Astrocyte (in vitro differentiated cells and primary cell): ENCODE data around the gene ATXN10. TPM values are rescaled to one million over a fixed set of nuclear protein-coding genes. Genes with fewer than 3 reads are reported as not detected.

Experiments
- DNase-seq: peaks from one replicate; pipeline ENCODE4 v3.0.0-alpha.2; 2010; ENCODE audit warnings: low read depth
- FAIRE-seq: peaks from 2 replicates; lab custom pipeline; 2011; peaks lifted over from hg19 to GRCh38; lab: Jason Lieb, UNC
- H2AFZ ChIP-seq: 2 replicates; pipeline ENCODE4 v1.6.0; 2012; ENCODE audit warnings: low read depth, low read length, inconsistent platforms
- H3K27ac ChIP-seq: 2 replicates; pipeline ENCODE4 v1.5.1; 2011; ENCODE audit warnings: low read depth, low read length, inconsistent platforms
- H3K27me3 ChIP-seq: 2 replicates; pipeline ENCODE4 v1.6.0; 2011; ENCODE audit warnings: low read length, inconsistent platforms; ENCODE audit not compliant: insufficient read depth
- H3K36me3 ChIP-seq: 2 replicates; pipeline ENCODE4 v1.5.1; 2011; ENCODE audit warnings: low read length, inconsistent platforms; ENCODE audit not compliant: insufficient read depth
- H3K4me1 ChIP-seq: 2 replicates; pipeline ENCODE4 v1.5.1; 2011; ENCODE audit warnings: low read length, inconsistent platforms; ENCODE audit not compliant: insufficient read depth
- H3K4me2 ChIP-seq: 2 replicates; pipeline ENCODE4 v1.6.0; 2012; ENCODE audit warnings: low read length, inconsistent platforms
- H3K4me3 ChIP-seq: 2 replicates; pipeline ENCODE4 v1.5.1; 2011; ENCODE audit warnings: low read depth, mild to moderate bottlenecking, low read length, inconsistent platforms; ENCODE audit not compliant: insufficient read depth
- H3K79me2 ChIP-seq: 2 replicates; pipeline ENCODE4 v1.6.0; 2012; ENCODE audit warnings: mild to moderate bottlenecking, low read length, inconsistent platforms; ENCODE audit not compliant: insufficient read depth
- H3K9ac ChIP-seq: 2 replicates; pipeline ENCODE4 v1.6.0; 2012; ENCODE audit warnings: mild to moderate bottlenecking, low read length, inconsistent platforms
- H3K9me3 ChIP-seq: 2 replicates; pipeline ENCODE4 v1.5.1; 2012; ENCODE audit warnings: low read depth, mild to moderate bottlenecking, low read length, inconsistent platforms; ENCODE audit not compliant: insufficient read depth
- H4K20me1 ChIP-seq: 2 replicates; pipeline ENCODE4 v1.6.0; 2012; ENCODE audit warnings: low read length, inconsistent platforms; ENCODE audit not compliant: insufficient read depth
- H3K27ac Mint-ChIP-seq: one replicate; pipeline ENCODE4 v1.8.0; 2021; ENCODE audit warnings: mild to moderate bottlenecking, mixed read lengths; ENCODE audit not compliant: unreplicated experiment
- H3K27me3 Mint-ChIP-seq: one replicate; pipeline ENCODE4 v1.8.0; 2021; ENCODE audit warnings: low read depth, mixed read lengths; ENCODE audit not compliant: unreplicated experiment
- H3K36me3 Mint-ChIP-seq: one replicate; pipeline ENCODE4 v1.8.0; 2021; ENCODE audit warnings: low read depth, mixed read lengths; ENCODE audit not compliant: unreplicated experiment
- H3K4me1 Mint-ChIP-seq: one replicate; pipeline ENCODE4 v1.8.0; 2021; ENCODE audit warnings: low read depth, mixed read lengths; ENCODE audit not compliant: unreplicated experiment
- H3K4me3 Mint-ChIP-seq: one replicate; pipeline ENCODE4 v1.8.0; 2021; ENCODE audit warnings: mild to moderate bottlenecking, moderate library complexity, mixed read lengths; ENCODE audit not compliant: unreplicated experiment
- H3K9me3 Mint-ChIP-seq: one replicate; pipeline ENCODE4 v1.8.0; 2021; ENCODE audit warnings: mild to moderate bottlenecking, mixed read lengths; ENCODE audit not compliant: unreplicated experiment
- CTCF ChIP-seq: IDR thresholded peaks from 2 replicates; pipeline ENCODE4 v1.5.1; 2011; ENCODE audit warnings: low read depth, mild to moderate bottlenecking, inconsistent platforms, low read length, moderate library complexity; ENCODE audit not compliant: insufficient read depth
- EZH2 ChIP-seq: IDR thresholded peaks from 2 replicates; pipeline ENCODE4 v1.6.1; 2012; ENCODE audit warnings: mild to moderate bottlenecking, low read length, inconsistent platforms; ENCODE audit not compliant: insufficient read depth
- total RNA-seq: library from RNA; stranded (reverse); gene quantifications from 2 replicates; pipeline ENCODE4 v1.2.1, GENCODE V29; 2021

The ATXN10 gene
- total RNA-seq, 1 donor from 2014 or later, result 195 TPM

GRCh38 chr22:45860201-45860600 is 188.6 kb downstream of the ATXN10 start:
- H2AFZ ChIP-seq, result no peak overlapping the region
- H3K4me3 ChIP-seq, result no peak overlapping the region
- peaks cover 10% of the 10 kb centered on the region for H3K27me3 Mint-ChIP-seq
- DNase-seq (no peak), FAIRE-seq (no peak)
- H3K4me3 Mint-ChIP-seq, result no peak overlapping the region
- peaks cover 26% of the 10 kb centered on the region for H3K36me3 Mint-ChIP-seq
- peak overlapping the region; percentile 7 for H3K27ac Mint-ChIP-seq
- H3K27ac ChIP-seq, result no peak overlapping the region
- TF ChIP-seq CTCF (no peak), EZH2 (no peak)
- H3K36me3 ChIP-seq, result peaks cover 3% of the 10 kb centered on the region
- H3K4me1 ChIP-seq, result peaks cover 20% of the 10 kb centered on the region
- H4K20me1 ChIP-seq, result peaks cover 9% of the 10 kb centered on the region
- H3K4me2 ChIP-seq, result no peak overlapping the region
- H3K79me2 ChIP-seq, result no peaks in the 10 kb centered on the region
- no peaks in the 10 kb centered on the region for H3K9me3 ChIP-seq
- no peaks in the 10 kb centered on the region for H3K27me3 ChIP-seq
- peaks cover 7% of the 10 kb centered on the region for H3K4me1 Mint-ChIP-seq
- no peaks in the 10 kb centered on the region for H3K9me3 Mint-ChIP-seq
- H3K9ac ChIP-seq, result no peak overlapping the region

- H3K4me1 Mint-ChIP-seq, result peaks cover 7% of the 10 kb centered on the region
- Histone ChIP-seq H3K9me3 (no peaks in the 10 kb centered on the region), H3K4me1 (peaks cover 20% of the 10 kb centered on the region), H3K9ac (no peak overlapping the region), H3K4me3 (no peak overlapping the region), H3K79me2 (no peaks in the 10 kb centered on the region), H3K27me3 (no peaks in the 10 kb centered on the region), H2AFZ (no peak overlapping the region), H3K36me3 (no peaks in the 10 kb centered on the region), H3K4me2 (no peak overlapping the region), H4K20me1 (peaks cover 12% of the 10 kb centered on the region), H3K27ac (no peak overlapping the region)
- no peak for FAIRE-seq
- H3K27ac Mint-ChIP-seq, result no peak overlapping the region
- TF ChIP-seq CTCF (no peak), EZH2 (no peak)
- H3K4me3 Mint-ChIP-seq, result no peak overlapping the region
- DNase-seq, result no peak
- peaks cover 21% of the 10 kb centered on the region for H3K36me3 Mint-ChIP-seq
- no peaks in the 10 kb centered on the region for H3K9me3 Mint-ChIP-seq
- H3K27me3 Mint-ChIP-seq, result peaks cover 18% of the 10 kb centered on the region
Observed at GRCh38 chr22:45861259-45861658, 189.6 kb downstream of the ATXN10 start.

GRCh38 chr22:45863981-45864751 is 192.5 kb downstream of the ATXN10 start:
- Histone ChIP-seq H2AFZ (no peak overlapping the region), H3K36me3 (no peaks in the 10 kb centered on the region), H3K27me3 (peaks cover 5% of the 10 kb centered on the region), H3K4me2 (peak overlapping the region; percentile 54), H4K20me1 (peaks cover 3% of the 10 kb centered on the region), H3K4me3 (no peak overlapping the region), H3K9ac (no peak overlapping the region), H3K27ac (no peak overlapping the region), H3K79me2 (no peaks in the 10 kb centered on the region), H3K9me3 (no peaks in the 10 kb centered on the region), H3K4me1 (peaks cover 24% of the 10 kb centered on the region)
- H3K9me3 Mint-ChIP-seq, result no peaks in the 10 kb centered on the region
- H3K4me1 Mint-ChIP-seq, result peaks cover 7% of the 10 kb centered on the region
- H3K4me3 Mint-ChIP-seq, result no peak overlapping the region
- FAIRE-seq (peak; percentile 37), DNase-seq (peak; percentile 77)
- TF ChIP-seq CTCF (peak; percentile 84), EZH2 (no peak)
- no peak overlapping the region for H3K27ac Mint-ChIP-seq
- peaks cover 31% of the 10 kb centered on the region for H3K27me3 Mint-ChIP-seq
- peaks cover 9% of the 10 kb centered on the region for H3K36me3 Mint-ChIP-seq
